Measurements from ENCODE around the gene FRMD5.

The FRMD5 gene

DNA sequence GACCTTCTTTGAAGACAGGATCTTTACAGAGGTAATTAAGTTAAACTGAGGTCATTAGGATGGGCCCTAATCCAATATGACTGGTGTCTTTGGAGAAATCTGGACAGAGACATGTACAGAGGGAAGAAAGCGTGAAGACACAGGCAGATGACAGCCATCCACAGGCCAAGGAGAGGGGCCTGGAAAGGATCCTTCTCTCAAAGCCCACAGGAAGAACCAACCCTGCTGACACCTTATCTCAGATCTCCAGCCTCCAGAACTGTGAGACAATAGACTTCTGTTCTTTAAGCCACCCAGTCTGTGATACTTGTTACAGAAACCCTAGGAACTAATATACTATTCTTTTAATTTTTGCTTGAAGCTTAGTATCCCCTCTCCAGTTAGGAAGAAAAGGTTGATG lies 294.1 kb downstream of the FRMD5 start:
- no peaks in the 10 kb centered on the region for H3K79me2 ChIP-seq (ENCODE audit: insufficient read depth, low read length)
- no peaks in the 10 kb centered on the region for H3K9me2 ChIP-seq (replicated peaks; ENCODE audit: insufficient read depth, low read length)
- H3K4me2 ChIP-seq (ENCODE audit: low read depth, low read length, poor library complexity, severe bottlenecking), result no peak overlapping the region
- H4K20me1 ChIP-seq (ENCODE audit: low read depth, low read length), result no peaks in the 10 kb centered on the region
- no peaks in the 10 kb centered on the region for H3K36me3 ChIP-seq (ENCODE audit: low read length)
- no peak overlapping the region for H3K27ac ChIP-seq (ENCODE audit: low read depth, low read length)
- no peaks in the 10 kb centered on the region for H3K9me3 ChIP-seq (ENCODE audit: insufficient read depth, low read length)
- H3F3A ChIP-seq (ENCODE audit: insufficient read depth), result no peaks in the 10 kb centered on the region
- H3K27me3 ChIP-seq (ENCODE audit: low read length), result no peaks in the 10 kb centered on the region
- H2AFZ ChIP-seq (ENCODE audit: low read depth, low read length, severe bottlenecking), result no peak overlapping the region
- no peak overlapping the region for H3K9ac ChIP-seq (ENCODE audit: low read length)
- no peak for TF ChIP-seq EZH2phosphoT487 (conservative IDR thresholded peaks at IDR 0.05; ENCODE audit: low read length)
- TF ChIP-seq, protein P1, sequence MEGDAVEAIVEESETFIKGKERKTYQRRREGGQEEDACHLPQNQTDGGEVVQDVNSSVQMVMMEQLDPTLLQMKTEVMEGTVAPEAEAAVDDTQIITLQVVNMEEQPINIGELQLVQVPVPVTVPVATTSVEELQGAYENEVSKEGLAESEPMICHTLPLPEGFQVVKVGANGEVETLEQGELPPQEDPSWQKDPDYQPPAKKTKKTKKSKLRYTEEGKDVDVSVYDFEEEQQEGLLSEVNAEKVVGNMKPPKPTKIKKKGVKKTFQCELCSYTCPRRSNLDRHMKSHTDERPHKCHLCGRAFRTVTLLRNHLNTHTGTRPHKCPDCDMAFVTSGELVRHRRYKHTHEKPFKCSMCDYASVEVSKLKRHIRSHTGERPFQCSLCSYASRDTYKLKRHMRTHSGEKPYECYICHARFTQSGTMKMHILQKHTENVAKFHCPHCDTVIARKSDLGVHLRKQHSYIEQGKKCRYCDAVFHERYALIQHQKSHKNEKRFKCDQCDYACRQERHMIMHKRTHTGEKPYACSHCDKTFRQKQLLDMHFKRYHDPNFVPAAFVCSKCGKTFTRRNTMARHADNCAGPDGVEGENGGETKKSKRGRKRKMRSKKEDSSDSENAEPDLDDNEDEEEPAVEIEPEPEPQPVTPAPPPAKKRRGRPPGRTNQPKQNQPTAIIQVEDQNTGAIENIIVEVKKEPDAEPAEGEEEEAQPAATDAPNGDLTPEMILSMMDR (IDR thresholded peaks at IDR 0.05; ENCODE audit: insufficient read depth, low read length, poor library complexity, severe bottlenecking), result no peak
- H3K4me3 ChIP-seq (ENCODE audit: insufficient read depth, low read length, poor library complexity, severe bottlenecking), result no peak overlapping the region

DNA sequence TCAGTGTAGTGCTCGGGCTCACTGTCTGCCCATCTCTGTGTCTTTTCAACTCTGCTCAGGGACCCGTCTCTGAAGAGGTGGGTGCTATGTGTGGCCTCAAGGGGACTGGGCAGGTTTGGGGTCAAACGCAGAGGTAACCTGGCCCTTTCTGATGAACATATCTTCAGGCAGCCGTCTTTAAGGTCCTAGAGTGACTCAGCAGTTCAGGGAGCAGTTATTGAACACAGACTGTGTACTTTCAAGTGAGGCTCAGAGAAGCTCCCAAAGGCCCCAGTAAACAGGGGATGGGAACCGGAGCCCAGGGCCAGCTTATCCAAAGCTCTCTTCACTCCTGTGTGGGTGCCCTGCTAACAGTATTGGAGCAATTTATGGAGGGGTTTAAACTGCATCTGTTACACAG lies 295.1 kb downstream of the FRMD5 start:
- Histone ChIP-seq H3K9me3 (ENCODE audit: insufficient read depth, low read length) (no peaks in the 10 kb centered on the region), H3K4me3 (ENCODE audit: insufficient read depth, low read length, poor library complexity, severe bottlenecking) (no peak overlapping the region), H3K27me3 (ENCODE audit: low read length) (no peaks in the 10 kb centered on the region), H3K79me2 (ENCODE audit: insufficient read depth, low read length) (no peaks in the 10 kb centered on the region), H3K4me2 (ENCODE audit: low read depth, low read length, poor library complexity, severe bottlenecking) (no peak overlapping the region), H4K20me1 (ENCODE audit: low read depth, low read length) (no peaks in the 10 kb centered on the region), H3K27ac (ENCODE audit: low read depth, low read length) (no peak overlapping the region), H3K9ac (ENCODE audit: low read length) (no peak overlapping the region), H3K36me3 (ENCODE audit: low read length) (no peaks in the 10 kb centered on the region), H3F3A (ENCODE audit: insufficient read depth) (no peaks in the 10 kb centered on the region), H3K9me2 (replicated peaks; ENCODE audit: insufficient read depth, low read length) (no peaks in the 10 kb centered on the region), H2AFZ (ENCODE audit: low read depth, low read length, severe bottlenecking) (no peak overlapping the region)
- TF ChIP-seq, protein P1 (IDR thresholded peaks at IDR 0.05; ENCODE audit: insufficient read depth, low read length, poor library complexity, severe bottlenecking), result no peak
- no peak for TF ChIP-seq EZH2phosphoT487 (conservative IDR thresholded peaks at IDR 0.05; ENCODE audit: low read length)

DNA sequence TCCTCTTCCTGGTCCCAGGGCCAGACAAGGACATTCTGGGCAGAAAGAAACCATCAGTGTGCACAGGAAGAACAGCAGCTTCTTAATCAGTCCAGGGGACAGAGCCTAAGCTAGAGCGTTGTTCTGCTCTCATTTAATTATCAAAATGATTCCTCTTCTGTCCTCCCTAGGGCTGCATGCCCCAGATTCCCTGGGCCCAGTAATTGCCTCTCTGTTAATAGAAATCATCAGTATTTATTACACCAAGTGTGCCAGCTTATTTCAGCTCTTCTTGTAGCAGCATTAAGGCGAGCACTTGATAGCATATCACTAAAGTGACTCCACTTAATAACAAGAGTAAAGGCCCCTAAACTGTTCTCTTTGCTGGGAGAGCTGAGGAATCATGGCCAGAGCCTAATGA lies 296.2 kb downstream of the FRMD5 start:
- H3K9me3 ChIP-seq (ENCODE audit: insufficient read depth, low read length), result no peaks in the 10 kb centered on the region
- no peak overlapping the region for H2AFZ ChIP-seq (ENCODE audit: low read depth, low read length, severe bottlenecking)
- no peaks in the 10 kb centered on the region for H4K20me1 ChIP-seq (ENCODE audit: low read depth, low read length)
- no peak overlapping the region for H3K9ac ChIP-seq (ENCODE audit: low read length)
- no peaks in the 10 kb centered on the region for H3K36me3 ChIP-seq (ENCODE audit: low read length)
- no peaks in the 10 kb centered on the region for H3K9me2 ChIP-seq (replicated peaks; ENCODE audit: insufficient read depth, low read length)
- no peaks in the 10 kb centered on the region for H3K79me2 ChIP-seq (ENCODE audit: insufficient read depth, low read length)
- no peak overlapping the region for H3K27ac ChIP-seq (ENCODE audit: low read depth, low read length)
- no peaks in the 10 kb centered on the region for H3F3A ChIP-seq (ENCODE audit: insufficient read depth)
- H3K4me3 ChIP-seq (ENCODE audit: insufficient read depth, low read length, poor library complexity, severe bottlenecking), result no peak overlapping the region
- TF ChIP-seq, protein P1 (IDR thresholded peaks at IDR 0.05; ENCODE audit: insufficient read depth, low read length, poor library complexity, severe bottlenecking), result no peak
- TF ChIP-seq EZH2phosphoT487 (conservative IDR thresholded peaks at IDR 0.05; ENCODE audit: low read length), result no peak
- H3K4me2 ChIP-seq (ENCODE audit: low read depth, low read length, poor library complexity, severe bottlenecking), result no peak overlapping the region
- H3K27me3 ChIP-seq (ENCODE audit: low read length), result no peaks in the 10 kb centered on the region
